Pancreas (tissue), 10 donors: ENCODE results near the gene PCED1B. TPM values are rescaled to one million over a fixed set of nuclear protein-coding genes. Genes with fewer than 3 reads are reported as not detected.
"Not testable (repeated sequence)": the region's sequence is repeated elsewhere in the genome, so short reads cannot be mapped to it uniquely, and the experiment has no call there.

Source experiments
- ATAC-seq, 4 donors: fragments of 200-7000 bp; cut with Tn5 transposase; one replicate each; pipeline versions ENCODE4 v1.8.0 to v1.9.1; 2020; ENCODE audit warnings: mild to moderate bottlenecking in 4 of 4, moderate library complexity in 4 of 4
- DNase-seq, 6 donors: peaks; one replicate each; pipeline ENCODE4 v3.0.0-alpha.2; 2020
- FAIRE-seq: peaks from 2 replicates; lab custom pipeline; 2012; peaks lifted over from hg19 to GRCh38; lab: Jason Lieb, UNC
- H3K27ac ChIP-seq, 4 donors: fragments of 200-600 bp; sonication (generic); 1 replicate in 3 of 4; 2 replicates in 1 of 4; pipeline versions ENCODE4 v1.5.0 to v1.8.0; 2020
- H3K27me3 ChIP-seq, 4 donors: fragments of 200-600 bp; one replicate each; pipeline ENCODE4 v1.8.0; 2021
- H3K36me3 ChIP-seq, 3 donors: fragments of 200-600 bp; sonication (generic) in 1 of 3; one replicate each; pipeline versions ENCODE4 v1.5.0 to v1.8.0; 2020 to 2021
- H3K4me1 ChIP-seq, 3 donors: fragments of 200-600 bp; one replicate each; pipeline ENCODE4 v1.8.0; 2021
- H3K4me3 ChIP-seq, 4 donors: fragments of 200-600 bp; sonication (generic) in 2 of 4; one replicate each; pipeline versions ENCODE4 v1.5.0 to v1.8.0; 2020 to 2021
- H3K9me3 ChIP-seq, 4 donors: fragments of 200-600 bp; one replicate each; pipeline ENCODE4 v1.8.0; 2021
- WGBS, 2 donors: extraction: QIAGEN DNeasy Blood & Tissue Kit; methylation state at CpG; one replicate each; pipeline ENCODE4 v1.1.7; 2013; 5-methylcytosine and 5-hydroxymethylcytosine counted together
- intact Hi-C, 3 donors: fragments of 100-400 bp; cut with DNase I; formaldehyde crosslinking; loops; one replicate each; pipeline versions ENCODE4 v1.11.1 to v1.14.2; 2022
- polyA plus RNA-seq, 2 donors: library from polyadenylated mRNA; stranded (reverse); fragments of 200-250 nt; gene quantifications; one replicate each; pipeline ENCODE4 v1.2.3, GENCODE V29; 2013
- total RNA-seq, 6 donors: library from RNA; stranded (reverse); fragmentation: NEBNext Ultra II Directional in 4 of 6; extraction: Animal tissue kit (Norgen Biotek cat#: 25700) in 4 of 6; gene quantifications; one replicate each; pipeline versions ENCODE4 v1.2.1 to v1.2.4, GENCODE V29; 2021 to 2023
- TF ChIP-seq, protein P1 (sequence below), 4 donors: fragments of 200-600 bp; sonication (generic) in 3 of 4; IDR thresholded peaks; one replicate each; pipeline versions ENCODE4 v1.5.0 to v1.8.0; 2021; ENCODE audit warnings: antibody characterized with exemption in 4 of 4
- donor health status: healthy with polysubstance abuse.
- donor health status: DM: no; HTN: no; CAD: no; lungs with moderate emphysema.
- donor health status: DM: no; HTN: no; CAD: no.
- donor health status: control.
- donor health status: control.
- donor health status: Bipolar disorder and iron deficiency.
- donor health status: DM: yes; HTN: yes; CAD: no.
- donor health status: DM: no; HTN: no; CAD: no.
- donor health status: DM: no; HTN: no; CAD: no.
- donor health status: DM: yes; HTN: yes; CAD: no.

PCED1B gene
- total and polyA plus RNA-seq, 8 donors, result 0.71 to 6.4 (median 1.7) TPM

DNA sequence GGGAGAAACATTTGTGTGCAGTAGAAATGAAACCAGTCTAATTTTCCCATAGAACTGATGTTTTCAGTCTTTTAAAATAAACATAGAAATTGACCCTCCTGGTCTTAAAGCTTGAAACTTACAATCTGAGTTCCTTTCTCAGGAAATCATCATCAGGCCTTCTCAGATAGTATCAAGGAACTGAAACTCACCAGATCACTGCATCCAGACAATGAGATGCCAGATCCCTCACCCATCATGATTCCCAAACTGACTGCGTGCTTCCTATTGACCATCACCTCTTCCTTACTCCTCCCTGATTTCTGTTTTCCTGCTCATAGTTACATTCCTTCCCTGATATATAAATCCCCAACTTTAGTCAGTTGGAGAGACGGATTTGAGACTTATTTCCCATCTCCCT, 195.3 kb downstream of the PCED1B start:
- WGBS, 2 donors, result 85 to 90% methylated on average over 2 of the region's 2 CpGs
- H3K4me3 ChIP-seq, result no peak overlapping the region
- H3K27ac ChIP-seq, result no peak overlapping the region
- FAIRE-seq, result no peak
- intact Hi-C loops, result no loop called here
- DNase-seq, result no peak
- H3K27me3 ChIP-seq, result no peaks in the 10 kb centered on the region
- ATAC-seq, result no peak
- H3K9me3 ChIP-seq, result no peaks in the 10 kb centered on the region
- no peaks in the 10 kb centered on the region for H3K36me3 ChIP-seq
- peaks cover 0 to 9% (median 0%) of the 10 kb centered on the region in 3 donors for H3K4me1 ChIP-seq
- TF ChIP-seq, protein P1, sequence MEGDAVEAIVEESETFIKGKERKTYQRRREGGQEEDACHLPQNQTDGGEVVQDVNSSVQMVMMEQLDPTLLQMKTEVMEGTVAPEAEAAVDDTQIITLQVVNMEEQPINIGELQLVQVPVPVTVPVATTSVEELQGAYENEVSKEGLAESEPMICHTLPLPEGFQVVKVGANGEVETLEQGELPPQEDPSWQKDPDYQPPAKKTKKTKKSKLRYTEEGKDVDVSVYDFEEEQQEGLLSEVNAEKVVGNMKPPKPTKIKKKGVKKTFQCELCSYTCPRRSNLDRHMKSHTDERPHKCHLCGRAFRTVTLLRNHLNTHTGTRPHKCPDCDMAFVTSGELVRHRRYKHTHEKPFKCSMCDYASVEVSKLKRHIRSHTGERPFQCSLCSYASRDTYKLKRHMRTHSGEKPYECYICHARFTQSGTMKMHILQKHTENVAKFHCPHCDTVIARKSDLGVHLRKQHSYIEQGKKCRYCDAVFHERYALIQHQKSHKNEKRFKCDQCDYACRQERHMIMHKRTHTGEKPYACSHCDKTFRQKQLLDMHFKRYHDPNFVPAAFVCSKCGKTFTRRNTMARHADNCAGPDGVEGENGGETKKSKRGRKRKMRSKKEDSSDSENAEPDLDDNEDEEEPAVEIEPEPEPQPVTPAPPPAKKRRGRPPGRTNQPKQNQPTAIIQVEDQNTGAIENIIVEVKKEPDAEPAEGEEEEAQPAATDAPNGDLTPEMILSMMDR (IDR thresholded peaks at IDR 0.05), result no peak

DNA sequence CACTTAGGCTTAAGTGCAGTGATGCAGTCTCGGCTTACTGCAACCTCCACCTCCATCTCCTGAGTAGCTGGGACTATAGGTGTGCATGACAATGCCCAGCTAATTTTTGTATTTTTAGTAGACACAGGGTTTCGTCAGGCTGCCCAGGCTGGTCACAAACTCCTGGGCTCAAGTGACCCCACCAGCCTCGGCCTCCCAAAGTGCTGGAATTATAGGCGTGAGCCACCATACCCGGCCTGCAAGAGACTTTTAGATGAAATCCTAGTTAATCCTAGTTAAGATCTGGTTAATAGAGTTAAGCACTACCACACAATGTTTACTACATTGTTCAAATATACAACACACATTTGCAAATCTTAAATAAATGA, 196.8 kb downstream of the PCED1B start:
- H3K4me3 ChIP-seq, result no peak overlapping the region
- no peaks in the 10 kb centered on the region for H3K9me3 ChIP-seq
- WGBS, 2 donors, result 94 to 96% methylated on average over 5 of the region's 5 CpGs
- H3K4me1 ChIP-seq, result peaks cover 0 to 9% (median 0%) of the 10 kb centered on the region in 3 donors
- TF ChIP-seq, protein P1 (IDR thresholded peaks at IDR 0.05), result no peak
- ATAC-seq (no peak), DNase-seq (no peak), FAIRE-seq (no peak)
- intact Hi-C loops, result no loop called here
- no peaks in the 10 kb centered on the region for H3K27me3 ChIP-seq
- H3K36me3 ChIP-seq, result no peaks in the 10 kb centered on the region
- peak overlapping the region in 2 of 4 donors; percentile 7 to 41 for H3K27ac ChIP-seq

DNA sequence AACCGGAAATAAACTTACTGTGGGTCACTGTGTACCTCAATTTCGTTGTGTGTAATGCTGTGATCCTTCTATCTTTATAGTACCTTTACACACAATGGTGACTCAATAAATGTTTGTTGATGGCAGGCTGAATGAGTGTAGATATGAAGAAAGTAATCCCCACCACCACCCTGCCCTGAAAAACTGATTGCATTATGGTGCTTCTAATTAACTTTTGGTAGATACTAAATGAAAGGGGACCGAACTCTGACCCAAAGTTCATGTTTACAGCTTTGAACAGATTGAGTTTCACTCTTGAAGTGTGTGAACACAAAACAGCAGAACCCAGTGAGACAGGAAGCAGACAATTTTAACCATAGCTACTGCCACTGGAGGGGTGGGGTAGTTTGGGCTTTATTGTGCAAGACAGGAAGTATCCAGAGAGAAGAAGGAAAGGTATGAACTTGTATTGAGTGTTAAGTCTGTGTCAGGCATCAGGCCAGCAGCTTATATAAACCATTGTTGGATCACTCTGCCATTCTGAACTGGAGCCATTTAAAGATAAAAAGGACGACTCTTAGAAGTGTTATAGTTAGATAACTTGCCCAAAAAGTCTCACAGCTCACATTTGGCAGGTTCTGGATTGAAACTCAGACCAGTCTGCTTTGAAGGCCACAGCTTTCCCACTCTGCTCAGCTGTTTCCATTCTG, 197.3 kb downstream of the PCED1B start:
- 45 to 50% methylated on average over 4 of the region's 4 CpGs for WGBS, 2 donors
- H3K4me1 ChIP-seq, result peaks cover 0 to 9% (median 0%) of the 10 kb centered on the region in 3 donors
- DNase-seq (peak in 3 of 6 donors; percentile 21 to 36 (median 24)), FAIRE-seq (no peak), ATAC-seq (peak; percentile 82 to 91 (median 89))
- no peaks in the 10 kb centered on the region for H3K36me3 ChIP-seq
- H3K4me3 ChIP-seq, result no peak overlapping the region
- H3K27me3 ChIP-seq, result no peaks in the 10 kb centered on the region
- TF ChIP-seq, protein P1 (IDR thresholded peaks at IDR 0.05), result no peak
- peak overlapping the region in 2 of 4 donors; percentile 7 to 41 for H3K27ac ChIP-seq
- no peaks in the 10 kb centered on the region for H3K9me3 ChIP-seq
- intact Hi-C loops, result no loop called here

- TF ChIP-seq, protein P1 (IDR thresholded peaks at IDR 0.05), result no peak
- Histone ChIP-seq H3K4me3 (no peak overlapping the region), H3K36me3 (no peaks in the 10 kb centered on the region), H3K9me3 (no peaks in the 10 kb centered on the region), H3K4me1 (peaks cover 0 to 9% (median 0%) of the 10 kb centered on the region in 3 donors), H3K27ac (no peak overlapping the region), H3K27me3 (no peaks in the 10 kb centered on the region)
- WGBS, 2 donors, result 89 to 91% methylated on average over 1 of the region's 1 CpG
- ATAC-seq (peak in 3 of 4 donors; percentile 35 to 76 (median 53)), DNase-seq (no peak), FAIRE-seq (no peak)
- intact Hi-C loops, result no loop called here
Observed at GRCh38 chr12:47277972-47278448, 198.6 kb downstream of the PCED1B start.

DNA sequence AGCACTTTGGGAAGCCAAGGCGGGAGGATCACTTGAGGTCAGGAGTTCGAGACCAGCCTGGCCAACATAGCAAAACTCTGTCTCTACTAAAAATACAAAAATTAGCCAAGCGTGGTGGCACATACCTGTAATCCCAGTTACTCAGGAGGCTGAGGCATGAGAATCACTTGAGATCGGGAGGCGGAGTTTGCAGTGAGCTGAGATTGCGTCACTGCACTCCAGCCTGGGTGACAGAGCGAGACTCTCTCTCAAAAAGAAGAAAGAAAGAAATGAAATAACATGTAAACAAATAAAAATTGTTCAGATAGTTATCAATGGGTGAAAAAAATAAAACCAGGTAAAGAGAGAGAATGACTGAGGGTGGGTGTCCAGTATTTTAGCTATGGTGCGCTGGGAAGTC, 200.3 kb downstream of the PCED1B start:
- FAIRE-seq, result not testable (repeated sequence)
- WGBS, 2 donors, result 98 to 99% methylated on average over 8 of the region's 8 CpGs

More for the DNA sequence above, 200.3 kb downstream of the PCED1B start:
- H3K27me3 ChIP-seq, H3K4me3 ChIP-seq, H3K4me1 ChIP-seq, H3K36me3 ChIP-seq, H3K27ac ChIP-seq, H3K9me3 ChIP-seq, intact Hi-C loops, DNase-seq, ATAC-seq: not testable (repeated sequence)
